Measurements from ENCODE around the gene PRELID3B.

The PRELID3B gene

DNA sequence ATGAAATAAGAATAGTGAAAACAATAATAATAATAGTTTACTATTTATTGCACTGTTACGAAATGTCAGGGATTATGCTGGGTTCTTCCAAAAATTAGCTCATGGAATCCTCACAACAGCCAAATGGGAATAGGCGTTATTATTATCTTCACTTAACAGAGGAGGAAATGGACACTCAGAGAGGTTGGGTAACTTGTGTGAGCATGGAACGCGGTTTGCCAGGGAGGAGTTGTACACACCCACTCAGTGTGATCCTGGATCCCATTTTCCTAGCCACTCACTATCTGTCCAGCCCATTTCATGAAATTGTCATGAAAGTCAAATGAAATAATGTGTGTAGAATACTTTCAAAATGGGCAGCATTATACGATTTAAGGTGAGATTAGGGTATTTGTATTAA lies 56.9 kb downstream of the PRELID3B start:
- TF ChIP-seq CEBPB (IDR thresholded peaks at IDR 0.05) (no peak), ZBTB7A (IDR thresholded peaks at IDR 0.05; ENCODE audit: low read depth) (no peak), EGR1 (IDR thresholded peaks at IDR 0.05) (no peak), YY1 (IDR thresholded peaks at IDR 0.05; ENCODE audit: low read depth) (no peak), EP300 (IDR thresholded peaks at IDR 0.05; ENCODE audit: borderline replicate concordance) (no peak), RAD21 (IDR thresholded peaks at IDR 0.05; ENCODE audit: low read depth) (no peak), TAF1 (IDR thresholded peaks at IDR 0.05; ENCODE audit: low read depth) (no peak), NFIC (IDR thresholded peaks at IDR 0.05) (no peak), TEAD4 (IDR thresholded peaks at IDR 0.05) (no peak), TCF12 (IDR thresholded peaks at IDR 0.05; ENCODE audit: low read depth) (no peak), FOXM1 (IDR thresholded peaks at IDR 0.05; ENCODE audit: borderline replicate concordance, low read depth) (no peak), CREB1 (IDR thresholded peaks at IDR 0.05; ENCODE audit: low read depth) (no peak)
- TF ChIP-seq, protein P1, sequence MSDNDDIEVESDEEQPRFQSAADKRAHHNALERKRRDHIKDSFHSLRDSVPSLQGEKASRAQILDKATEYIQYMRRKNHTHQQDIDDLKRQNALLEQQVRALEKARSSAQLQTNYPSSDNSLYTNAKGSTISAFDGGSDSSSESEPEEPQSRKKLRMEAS (IDR thresholded peaks at IDR 0.05), result no peak
- TF ChIP-seq, protein P2, sequence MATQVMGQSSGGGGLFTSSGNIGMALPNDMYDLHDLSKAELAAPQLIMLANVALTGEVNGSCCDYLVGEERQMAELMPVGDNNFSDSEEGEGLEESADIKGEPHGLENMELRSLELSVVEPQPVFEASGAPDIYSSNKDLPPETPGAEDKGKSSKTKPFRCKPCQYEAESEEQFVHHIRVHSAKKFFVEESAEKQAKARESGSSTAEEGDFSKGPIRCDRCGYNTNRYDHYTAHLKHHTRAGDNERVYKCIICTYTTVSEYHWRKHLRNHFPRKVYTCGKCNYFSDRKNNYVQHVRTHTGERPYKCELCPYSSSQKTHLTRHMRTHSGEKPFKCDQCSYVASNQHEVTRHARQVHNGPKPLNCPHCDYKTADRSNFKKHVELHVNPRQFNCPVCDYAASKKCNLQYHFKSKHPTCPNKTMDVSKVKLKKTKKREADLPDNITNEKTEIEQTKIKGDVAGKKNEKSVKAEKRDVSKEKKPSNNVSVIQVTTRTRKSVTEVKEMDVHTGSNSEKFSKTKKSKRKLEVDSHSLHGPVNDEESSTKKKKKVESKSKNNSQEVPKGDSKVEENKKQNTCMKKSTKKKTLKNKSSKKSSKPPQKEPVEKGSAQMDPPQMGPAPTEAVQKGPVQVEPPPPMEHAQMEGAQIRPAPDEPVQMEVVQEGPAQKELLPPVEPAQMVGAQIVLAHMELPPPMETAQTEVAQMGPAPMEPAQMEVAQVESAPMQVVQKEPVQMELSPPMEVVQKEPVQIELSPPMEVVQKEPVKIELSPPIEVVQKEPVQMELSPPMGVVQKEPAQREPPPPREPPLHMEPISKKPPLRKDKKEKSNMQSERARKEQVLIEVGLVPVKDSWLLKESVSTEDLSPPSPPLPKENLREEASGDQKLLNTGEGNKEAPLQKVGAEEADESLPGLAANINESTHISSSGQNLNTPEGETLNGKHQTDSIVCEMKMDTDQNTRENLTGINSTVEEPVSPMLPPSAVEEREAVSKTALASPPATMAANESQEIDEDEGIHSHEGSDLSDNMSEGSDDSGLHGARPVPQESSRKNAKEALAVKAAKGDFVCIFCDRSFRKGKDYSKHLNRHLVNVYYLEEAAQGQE (IDR thresholded peaks at IDR 0.05; ENCODE audit: low read depth), result no peak
- TF ChIP-seq, protein P3, sequence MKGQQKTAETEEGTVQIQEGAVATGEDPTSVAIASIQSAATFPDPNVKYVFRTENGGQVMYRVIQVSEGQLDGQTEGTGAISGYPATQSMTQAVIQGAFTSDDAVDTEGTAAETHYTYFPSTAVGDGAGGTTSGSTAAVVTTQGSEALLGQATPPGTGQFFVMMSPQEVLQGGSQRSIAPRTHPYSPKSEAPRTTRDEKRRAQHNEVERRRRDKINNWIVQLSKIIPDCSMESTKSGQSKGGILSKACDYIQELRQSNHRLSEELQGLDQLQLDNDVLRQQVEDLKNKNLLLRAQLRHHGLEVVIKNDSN (IDR thresholded peaks at IDR 0.05), result no peak

DNA sequence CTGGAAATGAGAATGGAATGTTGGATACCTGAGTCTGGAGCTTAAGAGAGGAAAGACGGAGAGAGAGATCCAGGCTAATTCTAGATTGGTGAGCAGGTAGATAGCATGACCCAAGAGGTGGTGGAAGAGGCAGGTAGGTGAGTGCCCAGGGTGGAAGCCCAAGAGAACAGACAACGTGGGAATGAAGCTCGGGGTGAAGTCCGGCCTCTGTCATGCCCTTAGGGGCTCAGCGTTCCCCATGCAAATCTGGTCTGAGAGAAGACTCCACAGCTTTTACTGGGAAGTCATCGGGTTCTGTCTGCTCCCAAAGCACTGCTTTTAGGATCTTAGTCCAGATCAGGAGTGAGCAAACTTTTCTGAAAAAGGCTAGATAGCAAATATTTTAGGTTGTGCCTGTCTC lies 57.9 kb downstream of the PRELID3B start:
- TF ChIP-seq NFIC (IDR thresholded peaks at IDR 0.05) (no peak), TAF1 (IDR thresholded peaks at IDR 0.05; ENCODE audit: low read depth) (no peak), CREB1 (IDR thresholded peaks at IDR 0.05; ENCODE audit: low read depth) (no peak), EP300 (IDR thresholded peaks at IDR 0.05; ENCODE audit: borderline replicate concordance) (no peak), EGR1 (IDR thresholded peaks at IDR 0.05) (no peak), RAD21 (IDR thresholded peaks at IDR 0.05; ENCODE audit: low read depth) (no peak), FOXM1 (IDR thresholded peaks at IDR 0.05; ENCODE audit: borderline replicate concordance, low read depth) (no peak), ZBTB7A (IDR thresholded peaks at IDR 0.05; ENCODE audit: low read depth) (no peak), TCF12 (IDR thresholded peaks at IDR 0.05; ENCODE audit: low read depth) (no peak)

All from Ishikawa (cell line).